ENCODE results near the gene HPS4. TPM values are rescaled to one million over a fixed set of nuclear protein-coding genes. Genes with fewer than 3 reads are reported as not detected.
"Not testable (repeated sequence)": the region's sequence is repeated elsewhere in the genome, so short reads cannot be mapped to it uniquely, and the experiment has no call there.

HPS4 gene
- total RNA-seq, 1 experiment from 2014 or later = 26.2 TPM

- intact Hi-C loops (cut with micrococcal nuclease; ENCODE audit: unreplicated experiment) (no loop called here), in situ Hi-C loops (cut with HindIII; ENCODE audit: low pct_unique_long_range_greater_than_20kb, low sequenced_read_pairs) (no loop called here)
- ChIA-PET POLR2A (no interaction called here), CTCF (no interaction called here)
- no peak for TF ChIP-seq CTCF (IDR thresholded peaks at IDR 0.05)
- no peak for TF ChIP-seq REST (IDR thresholded peaks at IDR 0.05; ENCODE audit: insufficient read depth in 1 of 2, low read depth in 2 of 2, low read length in 1 of 2)
- no peak for TF ChIP-seq SIN3A (IDR thresholded peaks at IDR 0.05; ENCODE audit: borderline replicate concordance, insufficient read depth, low read depth, low read length)
- TF ChIP-seq TCF7L2 (IDR thresholded peaks at IDR 0.05; ENCODE audit: low read depth, low read length) = no peak
- no peak for TF ChIP-seq POLR2AphosphoS5 (IDR thresholded peaks at IDR 0.05; ENCODE audit: low read depth, low read length)
- no TSS peak for BruUV-seq (replicated peaks)
- H3K27ac ChIP-seq (ENCODE audit: low read length) = no peak overlapping the region
- no peaks in the 10 kb centered on the region for H3K4me1 ChIP-seq (ENCODE audit: control insufficient read depth, insufficient read depth, low read length)
- DNase-seq (ENCODE audit: low read depth, low spot score) = no peak
- no peaks in the 10 kb centered on the region for H3K9me3 ChIP-seq (ENCODE audit: control insufficient read depth, insufficient read depth, low read depth, low read length)
- peaks cover 8% of the 10 kb centered on the region; the same call in 1 of the 2 replicates for H3K27me3 ChIP-seq (ENCODE audit: control insufficient read depth, insufficient read depth, low read length)
- ATAC-seq = no peak
- H3K36me3 ChIP-seq (ENCODE audit: control insufficient read depth, insufficient read depth, low read length) = no peaks in the 10 kb centered on the region
- no peak overlapping the region for H3K4me3 ChIP-seq (ENCODE audit: low read depth in 2 of 2, low read length in 2 of 2)
Measured at GRCh38 chr22:26410386-26410785, 73.2 kb downstream of the HPS4 start.

DNA sequence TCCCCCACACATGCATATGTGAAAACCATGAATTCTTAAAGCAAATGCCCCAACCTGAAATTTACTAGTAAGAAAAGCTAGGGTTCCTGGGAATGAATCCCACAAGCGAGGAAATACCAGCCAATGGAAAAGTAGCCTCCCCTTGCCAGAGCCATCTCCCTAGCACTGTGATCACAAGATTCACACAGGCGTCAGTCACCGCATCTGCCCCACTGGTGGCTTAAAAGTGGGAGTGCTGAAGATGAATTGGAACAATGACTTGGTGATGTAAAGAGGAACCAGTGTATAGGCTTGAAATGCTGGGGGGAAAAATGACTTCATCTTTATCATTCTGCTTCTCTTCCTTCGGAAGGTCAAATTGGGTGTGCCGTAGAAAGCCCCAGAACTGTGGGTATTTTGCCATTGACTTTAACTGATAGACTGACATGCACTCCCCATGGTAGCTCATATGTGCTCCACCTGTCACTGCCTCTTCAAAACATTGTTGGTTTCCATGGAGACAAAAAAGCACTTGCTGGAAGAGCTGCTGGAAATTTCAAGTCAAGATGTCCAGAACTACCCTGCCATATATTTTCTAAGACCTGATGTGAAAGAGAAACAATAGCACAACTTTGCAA is 73.8 kb downstream of the HPS4 start:
- DNase-seq (ENCODE audit: low read depth, low spot score) = no peak
- POLR2A ChIA-PET = no interaction called here
- CTCF ChIA-PET = no interaction called here
- no peak for ATAC-seq
- Histone ChIP-seq H3K4me1 (ENCODE audit: control insufficient read depth, insufficient read depth, low read length) (no peaks in the 10 kb centered on the region), H3K36me3 (ENCODE audit: control insufficient read depth, insufficient read depth, low read length) (no peaks in the 10 kb centered on the region), H3K9me3 (ENCODE audit: control insufficient read depth, insufficient read depth, low read depth, low read length) (no peaks in the 10 kb centered on the region), H3K27ac (ENCODE audit: low read length) (no peak overlapping the region), H3K27me3 (ENCODE audit: control insufficient read depth, insufficient read depth, low read length) (peaks cover 8% of the 10 kb centered on the region; the same call in 1 of the 2 replicates), H3K4me3 (ENCODE audit: low read depth in 2 of 2, low read length in 2 of 2) (no peak overlapping the region)
- intact Hi-C loops (cut with micrococcal nuclease; ENCODE audit: unreplicated experiment) (no loop called here), in situ Hi-C loops (cut with HindIII; ENCODE audit: low pct_unique_long_range_greater_than_20kb, low sequenced_read_pairs) (no loop called here)
- no peak for TF ChIP-seq REST (IDR thresholded peaks at IDR 0.05; ENCODE audit: insufficient read depth in 1 of 2, low read depth in 2 of 2, low read length in 1 of 2)
- BruUV-seq (replicated peaks) = no TSS peak

- H3K27me3 ChIP-seq (ENCODE audit: control insufficient read depth, insufficient read depth, low read length); in situ Hi-C loops (cut with HindIII; ENCODE audit: low pct_unique_long_range_greater_than_20kb, low sequenced_read_pairs); DNase-seq (ENCODE audit: low read depth, low spot score); H3K36me3 ChIP-seq (ENCODE audit: control insufficient read depth, insufficient read depth, low read length); H3K4me3 ChIP-seq (ENCODE audit: low read depth in 2 of 2, low read length in 2 of 2); H3K9me3 ChIP-seq (ENCODE audit: control insufficient read depth, insufficient read depth, low read depth, low read length); CTCF ChIA-PET; H3K4me1 ChIP-seq (ENCODE audit: control insufficient read depth, insufficient read depth, low read length); POLR2A ChIA-PET; BruUV-seq (replicated peaks); H3K27ac ChIP-seq (ENCODE audit: low read length); intact Hi-C loops (cut with micrococcal nuclease; ENCODE audit: unreplicated experiment); ATAC-seq: not testable (repeated sequence)
Measured at GRCh38 chr22:26408562-26409220, 74.9 kb downstream of the HPS4 start.

All from Panc1 (cell line).